Stimulated activated CD4-positive, alpha-beta T cell treated with anti-CD3 and anti-CD28 coated beads, Interleukin-1b, Interleukin-23, amount 100 ng/mL, for 48 hours (primary cell): ENCODE measurements around the gene C10orf71.

ENCODE experiments used
- DNase-seq: peaks from one replicate; pipeline ENCODE4 v3.0.0-alpha.2; 2020

The C10orf71 gene

GRCh38 chr10:49338604-49339003, 39.6 kb downstream of the C10orf71 start:
- no peak for DNase-seq

DNA sequence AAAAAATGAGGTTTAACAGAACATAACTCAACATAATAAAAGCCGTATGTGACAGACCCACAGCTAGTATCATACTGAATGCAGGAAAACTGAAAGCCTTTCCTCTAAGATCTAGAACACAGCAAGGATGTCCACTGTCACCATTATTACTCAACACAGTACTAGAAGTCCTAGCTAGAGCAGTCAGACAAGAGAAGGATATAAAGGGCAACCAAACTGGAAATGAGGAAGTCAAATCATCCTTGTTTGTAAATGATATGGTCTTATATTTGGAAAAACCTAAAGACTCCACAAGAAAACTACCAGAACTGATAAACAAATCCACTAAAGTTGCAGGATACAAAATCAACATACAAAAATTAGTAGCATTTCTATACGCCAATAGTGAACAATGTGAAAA, 45.9 kb downstream of the C10orf71 start:
- DNase-seq, result no peak

GRCh38 chr10:49347342-49347741, 48.4 kb downstream of the C10orf71 start:
- DNase-seq, result no peak

- no peak for DNase-seq
Measured at GRCh38 chr10:49347827-49348226, 48.9 kb downstream of the C10orf71 start.

DNA sequence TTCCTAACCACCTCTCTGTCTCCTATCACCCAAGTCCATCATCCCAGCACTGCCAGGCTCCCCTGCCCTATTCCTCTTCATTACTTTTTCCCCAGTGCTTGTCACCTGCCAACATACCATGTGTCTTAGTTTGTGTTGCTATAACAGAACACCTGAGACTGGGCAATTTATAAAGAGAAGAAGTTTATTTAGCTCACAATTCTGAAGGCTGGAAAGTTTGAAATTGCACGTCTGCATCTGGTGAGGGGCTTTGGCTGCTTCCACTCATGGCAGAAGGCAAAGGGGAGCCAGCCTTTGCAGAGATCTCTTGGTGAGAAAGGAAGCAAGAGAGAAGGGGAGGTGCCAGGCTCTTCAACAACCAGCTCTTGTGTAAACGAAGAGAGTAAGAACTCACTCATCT, 49.6 kb downstream of the C10orf71 start:
- DNase-seq, result no peak

GRCh38 chr10:49349390-49349789, 50.4 kb downstream of the C10orf71 start:
- no peak for DNase-seq

- no peak for DNase-seq
Measured at GRCh38 chr10:49350138-49350537, 51.2 kb downstream of the C10orf71 start.

GRCh38 chr10:49350846-49351532, 52.0 kb downstream of the C10orf71 start:
- DNase-seq, result no peak

- DNase-seq, result no peak
Measured at GRCh38 chr10:49351669-49352068, 52.7 kb downstream of the C10orf71 start.

GRCh38 chr10:49352323-49352722, 53.4 kb downstream of the C10orf71 start:
- DNase-seq, result no peak

- no peak for DNase-seq
Measured at GRCh38 chr10:49353026-49353894, 54.3 kb downstream of the C10orf71 start.

DNA sequence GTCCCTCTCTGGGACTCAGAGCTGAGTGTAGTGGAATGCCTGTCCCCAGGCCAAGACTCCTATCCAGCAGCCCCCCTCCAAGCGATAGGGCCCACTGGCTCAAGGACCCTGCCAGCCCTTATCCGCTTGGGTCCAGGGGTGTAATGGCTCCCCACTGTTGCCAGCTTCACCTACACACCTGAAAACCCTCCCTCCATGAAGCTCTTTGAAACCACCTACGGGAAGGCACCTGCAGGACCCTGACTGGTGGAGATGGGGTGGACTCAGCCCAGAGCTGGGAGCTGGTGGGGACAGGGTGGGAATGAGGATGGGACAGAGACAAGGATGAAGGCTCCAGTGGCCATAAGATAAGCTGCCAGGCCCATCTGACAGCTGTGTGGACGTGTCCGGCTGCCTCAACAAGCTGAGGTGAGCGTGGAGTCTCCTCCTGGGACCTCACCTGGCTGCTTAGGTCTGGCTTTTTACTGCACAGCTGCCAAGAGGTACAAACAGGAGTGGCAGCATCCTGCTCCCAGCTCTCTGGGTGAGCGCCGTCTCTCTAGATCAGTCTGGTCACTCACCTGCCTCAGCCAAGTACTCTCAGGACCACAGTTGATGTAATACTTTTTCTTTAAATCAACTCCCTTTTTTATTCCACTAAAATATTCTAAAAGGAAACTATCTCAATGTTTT, 55.1 kb downstream of the C10orf71 start:
- no peak for DNase-seq

DNA sequence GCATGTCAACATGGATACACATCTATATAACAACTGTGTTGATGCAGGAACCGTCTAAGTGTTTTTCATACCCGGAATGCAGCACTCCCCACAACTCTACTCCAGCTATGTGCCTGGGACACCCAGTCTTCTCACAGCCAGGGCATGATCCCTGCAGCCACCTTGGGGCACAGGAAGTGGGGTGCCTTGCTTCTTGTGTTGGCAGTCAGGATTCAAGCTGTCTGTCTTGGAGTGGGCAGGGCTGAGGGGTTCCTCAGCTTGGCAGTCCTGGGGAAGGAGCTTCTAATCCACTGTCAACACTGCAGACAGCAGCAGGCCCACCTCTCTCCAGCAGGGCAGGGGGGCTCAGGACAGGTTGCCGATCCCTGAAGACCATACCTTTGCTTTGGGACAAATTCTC, 55.6 kb downstream of the C10orf71 start:
- DNase-seq, result no peak

GRCh38 chr10:49355221-49355620, 56.3 kb downstream of the C10orf71 start:
- DNase-seq, result no peak

DNA sequence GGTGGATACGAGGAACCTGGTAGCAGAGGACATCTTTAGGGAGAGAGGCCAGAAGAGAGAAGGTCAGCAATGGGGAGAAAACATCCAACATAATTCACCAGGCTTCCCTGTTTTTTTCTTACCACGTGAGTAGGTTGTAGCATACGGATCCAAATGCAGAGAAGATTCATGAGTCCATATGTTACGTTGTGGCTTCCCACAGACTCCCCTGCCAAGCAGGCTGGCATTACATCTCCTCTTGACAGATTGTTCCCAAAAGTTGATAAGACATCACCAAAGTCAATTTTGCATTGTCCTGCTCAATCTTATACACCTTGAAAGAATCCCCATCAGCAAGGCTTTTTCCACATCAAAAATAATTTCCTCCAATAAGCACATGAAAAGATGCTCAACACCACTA, 57.2 kb downstream of the C10orf71 start:
- no peak for DNase-seq

DNA sequence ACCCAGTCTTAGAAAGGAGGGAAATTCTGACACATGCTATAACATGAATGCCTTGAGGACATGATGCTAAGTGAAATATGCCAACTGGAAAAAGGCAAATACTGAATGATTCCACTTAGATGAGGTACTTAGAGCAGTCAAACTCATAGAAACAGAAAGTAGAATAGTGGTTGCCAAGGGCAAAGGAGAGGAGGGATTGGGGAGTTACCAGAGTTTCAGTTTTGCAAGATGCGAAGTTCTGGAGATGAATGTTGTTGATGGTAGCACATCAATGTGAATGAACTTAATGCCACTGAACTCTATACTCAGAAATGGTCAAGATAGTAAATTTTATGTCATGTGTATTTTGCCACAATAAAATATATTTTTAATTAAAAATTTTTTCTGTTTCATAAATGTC, 58.0 kb downstream of the C10orf71 start:
- no peak for DNase-seq

DNA sequence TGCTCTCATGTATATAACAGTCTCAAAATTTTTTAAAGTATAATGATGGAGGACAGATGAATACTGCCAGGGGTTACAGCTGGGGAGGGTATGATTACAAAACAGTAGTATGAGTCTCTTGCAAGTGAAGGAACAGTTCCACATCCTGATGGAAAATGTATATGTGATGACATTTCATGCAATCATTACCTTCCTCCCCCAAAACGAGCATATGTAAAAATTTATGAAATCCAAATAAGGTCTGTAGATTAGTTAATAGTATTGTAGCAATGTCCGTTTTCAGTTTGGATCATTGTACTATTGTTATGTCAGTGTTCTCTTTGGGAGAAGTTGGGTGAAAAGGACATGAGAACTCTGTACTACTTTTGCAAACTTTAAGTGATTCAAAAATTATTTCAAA, 58.9 kb downstream of the C10orf71 start:
- DNase-seq, result no peak

- no peak for DNase-seq
Measured at GRCh38 chr10:49359349-49360270, 60.6 kb downstream of the C10orf71 start.

DNA sequence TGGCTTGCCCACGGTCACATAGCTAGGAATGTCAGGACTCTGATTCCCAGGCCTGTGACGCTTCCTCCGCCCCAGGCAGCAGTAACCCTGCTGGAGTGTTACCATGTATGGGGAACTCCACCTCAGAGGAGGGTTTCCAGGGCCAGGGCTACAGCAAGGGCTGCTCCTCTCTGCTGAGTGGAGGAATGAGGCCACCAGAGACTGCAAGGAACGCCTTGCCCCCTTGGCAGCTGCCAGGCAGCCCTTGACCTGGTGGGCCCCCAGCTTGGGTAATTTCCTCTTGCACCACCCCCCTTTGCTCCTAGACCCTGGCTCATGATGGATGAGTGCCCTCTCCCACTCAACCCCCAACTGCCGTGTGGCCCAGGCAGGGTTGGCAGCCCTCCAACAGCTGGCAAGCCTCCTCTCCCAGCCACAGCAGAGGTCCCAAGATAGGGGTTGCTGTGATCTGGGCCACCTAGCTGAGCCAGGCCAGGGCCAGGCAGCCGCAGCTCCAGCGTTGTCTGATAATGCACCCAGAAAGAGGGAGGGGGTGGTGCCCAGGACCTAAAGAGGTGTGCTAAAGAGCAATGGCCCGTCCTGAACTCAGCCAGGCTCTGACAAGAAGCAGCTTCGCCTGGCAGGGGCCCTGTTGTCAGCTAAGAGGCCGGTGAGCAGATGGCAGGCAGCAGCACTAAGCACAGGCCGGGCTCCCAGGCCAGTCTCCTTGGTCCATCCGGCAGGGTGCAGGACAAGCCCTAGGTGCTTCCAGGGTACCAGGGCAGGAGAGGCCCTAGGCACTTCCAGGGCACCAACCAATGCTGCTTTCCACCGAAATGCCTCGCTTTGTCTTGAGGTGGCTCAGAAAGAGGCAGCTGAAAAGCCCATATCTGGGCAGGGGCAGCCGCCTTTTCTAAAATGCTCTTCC, 61.6 kb downstream of the C10orf71 start:
- DNase-seq, result no peak

DNA sequence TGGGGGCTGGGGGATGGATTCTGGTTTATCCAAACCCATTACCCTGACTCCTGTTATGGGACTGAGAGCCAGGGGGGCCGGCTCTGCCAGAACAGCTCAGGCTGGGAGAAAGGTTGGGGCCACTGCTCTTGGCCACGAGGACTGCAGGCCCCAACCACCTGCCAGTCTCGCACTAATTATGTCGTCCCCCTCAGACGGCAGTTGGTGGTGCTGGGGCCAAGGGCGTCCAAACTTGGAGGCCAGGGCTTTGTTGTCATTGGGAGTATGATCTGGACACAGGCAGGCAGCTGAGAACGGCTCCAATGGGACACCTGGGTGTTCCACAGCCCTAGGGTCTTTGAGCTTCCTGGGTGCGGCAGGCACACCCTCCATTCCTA, 62.2 kb downstream of the C10orf71 start:
- DNase-seq, result no peak

DNA sequence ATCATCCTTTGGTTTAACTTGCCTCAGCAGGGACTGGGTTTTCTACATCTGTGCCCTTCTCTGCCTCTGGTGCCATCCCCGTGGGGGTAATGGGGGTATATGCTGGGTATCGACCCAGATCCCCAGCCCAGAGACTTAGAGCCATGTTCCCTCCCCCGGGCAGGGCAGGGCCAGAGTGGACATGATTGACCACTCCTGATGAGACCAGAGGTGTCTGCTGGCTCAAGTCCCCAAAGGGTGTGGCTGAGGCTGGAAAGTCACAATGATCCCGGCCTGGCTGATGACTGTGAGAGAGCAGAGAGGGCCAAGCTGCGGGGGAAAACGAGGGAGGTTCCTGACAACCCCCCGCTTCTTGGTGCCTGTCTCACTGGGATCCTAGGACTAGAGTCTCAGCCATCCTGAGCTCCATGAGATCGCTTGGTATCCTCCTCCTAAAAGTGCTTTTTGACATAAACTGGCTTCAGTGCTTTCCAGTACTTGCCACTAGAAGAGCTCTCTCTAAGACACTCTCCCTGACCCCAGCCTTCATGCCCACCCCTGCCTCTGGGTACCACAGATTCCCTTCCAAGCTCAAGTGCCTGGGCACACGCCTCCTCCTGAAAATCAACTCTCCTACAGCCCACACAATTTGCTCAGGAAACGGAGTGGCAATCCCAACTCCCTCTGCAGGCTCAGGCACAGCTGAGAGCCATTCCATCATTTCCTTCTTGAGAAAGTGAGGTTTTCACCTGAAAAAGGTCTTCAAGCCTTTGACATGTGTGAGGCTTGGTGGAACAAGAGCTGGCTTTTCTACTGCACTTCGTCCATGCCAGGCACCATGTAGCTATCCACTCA, 63.0 kb downstream of the C10orf71 start:
- DNase-seq, result no peak
